GM21390 (cell line): ENCODE measurements around the gene RHBDL1.

Source experiments
- ATAC-seq: cut with Tn5 transposase; IDR thresholded peaks from one replicate; pipeline ENCODE4 v1.9.1; 2021; ENCODE audit not compliant: unreplicated experiment

RHBDL1 gene

GRCh38 chr16:717450-718245 lies 42.2 kb downstream of the RHBDL1 start:
- ATAC-seq: no peak

- ATAC-seq: no peak
Measured at GRCh38 chr16:718389-718788, 42.9 kb downstream of the RHBDL1 start.

GRCh38 chr16:718922-719321 lies 43.5 kb downstream of the RHBDL1 start:
- ATAC-seq: no peak

GRCh38 chr16:719815-720446 lies 44.5 kb downstream of the RHBDL1 start:
- no peak for ATAC-seq

- ATAC-seq: no peak
Measured at GRCh38 chr16:720447-720989, 45.0 kb downstream of the RHBDL1 start.

DNA sequence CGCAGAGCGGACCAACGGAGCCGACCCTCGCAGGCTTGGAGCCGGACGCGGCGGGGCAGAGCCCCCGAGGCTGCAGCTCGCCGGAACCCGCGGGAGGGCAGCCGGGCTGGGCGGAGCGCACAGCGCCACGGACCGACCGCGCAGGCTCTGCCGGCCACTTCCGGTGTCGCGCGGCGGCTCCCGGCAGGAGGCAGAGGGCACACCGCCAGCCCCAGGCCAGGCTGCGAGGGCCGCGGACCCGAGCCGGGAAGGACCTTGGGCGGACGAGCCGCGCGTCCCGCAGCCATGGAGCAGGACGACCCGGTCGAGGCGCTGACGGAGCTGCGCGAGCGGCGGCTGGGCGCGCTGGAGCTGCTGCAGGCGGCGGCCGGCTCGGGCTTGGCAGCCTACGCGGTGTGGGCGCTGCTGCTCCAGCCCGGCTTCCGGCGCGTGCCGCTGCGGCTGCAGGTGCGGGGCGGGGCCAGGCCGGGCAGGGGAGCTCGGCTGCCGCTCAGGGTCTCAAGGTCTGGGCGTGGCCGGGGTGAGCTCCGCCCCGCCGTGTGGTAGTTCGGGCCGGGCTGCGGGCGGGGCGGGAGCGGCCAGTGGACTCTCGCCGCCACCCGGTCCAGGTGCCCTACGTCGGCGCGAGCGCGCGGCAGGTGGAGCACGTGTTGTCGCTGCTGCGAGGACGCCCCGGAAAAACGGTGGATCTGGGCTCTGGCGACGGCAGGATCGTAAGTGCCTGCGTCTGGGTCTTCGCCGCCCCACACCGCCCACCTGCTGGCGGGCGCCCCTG lies 45.7 kb downstream of the RHBDL1 start, which contains the start of gene ANTKMT:
ANTKMT (plus strand) TSS at position 157 of the 775 bp plus-strand sequence; CDS start at position 286, 129 bp downstream.
- ATAC-seq: peak; percentile 60

DNA sequence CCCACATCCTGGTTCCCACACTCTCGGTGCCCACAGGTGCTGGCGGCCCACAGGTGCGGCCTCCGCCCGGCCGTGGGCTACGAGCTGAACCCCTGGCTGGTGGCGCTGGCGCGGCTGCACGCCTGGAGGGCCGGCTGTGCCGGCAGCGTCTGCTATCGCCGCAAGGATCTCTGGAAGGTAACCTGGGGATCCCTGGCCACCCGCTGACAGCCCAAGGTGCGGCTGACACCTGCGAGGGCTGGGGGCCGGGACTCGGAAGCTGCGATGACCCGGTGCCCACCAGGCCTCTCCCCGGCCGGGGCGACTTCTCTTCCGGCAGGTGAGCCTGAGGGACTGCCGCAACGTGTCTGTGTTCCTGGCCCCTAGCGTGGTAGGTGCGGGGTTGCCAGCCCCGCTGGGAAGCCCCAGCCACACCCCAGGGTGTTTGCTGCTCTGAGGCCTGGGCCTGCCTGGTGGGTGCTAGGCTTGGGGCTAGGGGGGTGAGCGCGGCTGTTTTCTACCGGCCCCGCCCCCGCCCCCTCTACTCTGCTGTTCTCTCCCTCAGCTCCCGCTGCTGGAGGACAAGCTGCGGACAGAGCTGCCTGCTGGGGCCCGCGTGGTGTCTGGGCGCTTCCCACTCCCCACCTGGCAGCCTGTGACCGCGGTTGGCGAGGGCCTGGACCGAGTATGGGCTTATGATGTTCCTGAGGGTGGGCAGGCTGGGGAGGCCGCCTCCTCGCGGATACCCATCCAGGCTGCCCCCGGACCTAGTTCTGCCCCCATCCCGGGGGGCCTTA lies 46.5 kb downstream of the RHBDL1 start:
- ATAC-seq: no peak

- no peak for ATAC-seq
Measured at GRCh38 chr16:722835-723633, 47.6 kb downstream of the RHBDL1 start.

GRCh38 chr16:723695-724094 lies 48.2 kb downstream of the RHBDL1 start:
- no peak for ATAC-seq

- no peak for ATAC-seq
Measured at GRCh38 chr16:724188-725040, 48.9 kb downstream of the RHBDL1 start.

GRCh38 chr16:725041-725376 lies 49.5 kb downstream of the RHBDL1 start:
- no peak for ATAC-seq

- no peak for ATAC-seq
Measured at GRCh38 chr16:725463-726187, 50.2 kb downstream of the RHBDL1 start.

- no peak for ATAC-seq
Measured at GRCh38 chr16:726188-726437, 50.6 kb downstream of the RHBDL1 start.

- ATAC-seq: no peak
Measured at GRCh38 chr16:726438-727290, 51.2 kb downstream of the RHBDL1 start, which contains the start of the genes CCDC78 and HAGHL. Gene CCDC78 (minus strand): TSS chr16:726443. CDS start chr16:726367, 76 bp downstream. Gene HAGHL (plus strand): TSS chr16:727106. CDS start chr16:727510, 404 bp downstream.

DNA sequence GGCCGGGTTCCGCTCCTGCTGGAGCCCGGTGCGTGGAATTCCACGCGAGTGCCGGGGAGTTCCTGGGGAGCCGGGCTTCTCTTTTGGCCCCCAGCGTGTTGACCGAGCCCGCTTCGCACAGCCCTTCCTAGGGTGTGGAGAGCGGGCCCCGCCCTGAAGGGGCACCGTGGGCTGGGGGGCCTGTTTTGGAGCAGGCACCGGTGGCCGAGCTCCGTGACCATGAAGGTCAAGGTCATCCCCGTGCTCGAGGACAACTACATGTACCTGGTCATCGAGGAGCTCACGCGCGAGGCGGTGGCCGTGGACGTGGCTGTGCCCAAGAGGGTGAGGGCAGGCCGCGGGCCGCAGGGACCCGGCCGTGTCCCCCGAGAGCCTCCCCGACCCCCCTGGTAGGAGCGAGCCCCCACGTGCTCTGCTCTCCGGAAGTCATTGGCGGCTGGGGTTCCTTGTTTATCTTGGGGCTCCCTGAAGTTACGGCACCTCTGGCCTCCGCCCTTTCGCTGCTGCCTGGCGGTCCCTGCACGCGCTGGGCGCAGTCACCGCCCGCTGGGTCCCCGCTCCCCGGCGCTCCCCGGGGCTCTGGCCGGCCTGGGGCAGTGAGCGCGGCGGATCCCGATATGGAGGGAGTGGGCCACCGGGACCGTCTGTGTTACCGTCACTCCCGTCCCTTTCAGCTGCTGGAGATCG lies 52.0 kb downstream of the RHBDL1 start:
- no peak for ATAC-seq
